ENCODE results near the gene DARS2.
A peak's percentile ranks its signal among the peaks of the same experiment; 100 is the strongest.
"Not testable (repeated sequence)": the region's sequence is repeated elsewhere in the genome, so short reads cannot be mapped to it uniquely, and the experiment has no call there.

DARS2 gene

DNA sequence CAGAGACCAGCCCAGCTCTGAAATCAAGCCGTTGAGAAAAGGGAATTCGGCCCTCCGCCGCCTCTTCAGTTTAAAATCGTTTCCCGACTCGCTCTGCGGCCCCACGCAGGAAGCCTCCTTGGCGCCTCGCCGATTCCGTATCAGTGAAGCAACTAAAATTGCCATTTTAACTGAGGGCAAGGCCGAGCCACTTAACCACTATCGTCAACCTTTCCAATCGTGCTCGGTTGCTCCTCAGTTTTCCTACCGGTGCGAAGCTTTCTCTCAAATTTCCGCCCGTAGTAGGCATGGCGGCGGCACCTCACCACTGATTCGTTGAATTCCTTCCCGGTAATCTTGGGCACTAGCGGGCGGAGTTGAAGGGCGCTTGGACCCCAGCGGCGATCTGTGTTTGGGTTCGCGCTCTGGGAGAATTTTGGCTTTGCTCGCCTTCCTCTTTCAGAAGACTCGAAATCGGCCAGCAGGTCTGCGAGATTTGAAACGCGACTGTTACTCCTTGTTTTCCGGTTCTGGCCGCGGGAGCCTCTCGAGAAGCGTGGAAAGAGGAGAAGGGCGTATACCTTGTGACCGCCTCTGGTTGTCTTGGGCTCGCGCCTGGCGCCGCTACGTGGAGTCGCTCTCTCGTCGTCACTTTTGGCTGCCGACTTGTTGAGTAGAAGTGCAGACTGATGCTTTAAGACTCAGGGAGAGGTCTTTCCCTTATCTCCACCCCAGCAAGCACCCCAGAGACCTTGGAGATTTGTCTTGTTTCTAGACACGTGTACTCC is at the start of gene DARS2, which contains the start of gene CENPL:
Gene DARS2 (plus strand): TSS at position 359 of the 767 bp plus-strand sequence. CDS start 557 bp downstream, outside the sequence.
Gene CENPL (minus strand): TSS at position 569 of the 767 bp plus-strand sequence. CDS start 13,584 bp downstream, outside the sequence.
- DNase-seq (ENCODE audit: low spot score), result peak; percentile 97

- DNase-seq (ENCODE audit: low spot score), result no peak
Observed at GRCh38 chr1:173775578-173776226, 48.8 kb upstream of the DARS2 start.

GRCh38 chr1:173779936-173780335 is 44.5 kb upstream of the DARS2 start:
- DNase-seq (ENCODE audit: low spot score), result no peak

GRCh38 chr1:173784997-173785396 is 39.5 kb upstream of the DARS2 start:
- DNase-seq (ENCODE audit: low spot score), result no peak

DNA sequence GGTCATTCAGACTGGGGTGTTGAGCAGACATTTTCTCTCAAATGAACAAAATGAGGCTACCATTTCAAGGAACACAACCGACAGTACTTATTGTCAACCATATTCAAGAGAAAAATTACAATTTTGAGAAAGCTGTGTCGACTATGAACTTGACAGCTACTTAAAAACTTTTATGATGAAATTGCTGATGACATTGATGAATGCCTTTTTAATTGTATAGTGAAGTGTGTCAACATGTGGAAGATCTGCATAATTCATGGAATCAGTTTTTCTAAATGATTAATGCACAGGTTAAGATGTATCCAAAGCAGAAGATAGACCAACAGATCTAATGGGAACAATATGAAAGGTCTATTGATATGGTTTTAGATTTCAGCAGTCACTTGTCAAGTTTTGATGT is 34.6 kb upstream of the DARS2 start:
- no peak for DNase-seq (ENCODE audit: low spot score)

DNA sequence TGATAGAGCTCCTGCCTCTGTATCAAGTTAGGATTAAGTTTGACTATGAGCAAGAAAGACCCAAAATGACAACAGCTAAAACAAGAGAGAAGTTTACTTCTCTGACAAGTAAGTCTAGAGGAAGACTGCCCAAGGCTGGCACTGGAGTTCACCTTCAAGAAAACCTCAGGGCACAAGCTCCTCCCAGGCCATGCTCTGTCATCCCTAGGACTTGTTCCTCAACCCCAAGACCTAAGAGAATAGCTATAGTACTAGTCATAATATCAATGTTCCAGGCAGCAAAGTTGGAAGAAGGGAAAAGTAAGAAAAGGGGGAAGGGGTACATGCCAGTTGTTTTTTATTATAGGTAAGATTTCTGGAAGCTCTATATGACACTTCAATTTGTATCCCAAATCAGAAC is 26.4 kb upstream of the DARS2 start:
- no peak for DNase-seq (ENCODE audit: low spot score)

GRCh38 chr1:173799995-173800394 is 24.5 kb upstream of the DARS2 start:
- DNase-seq (ENCODE audit: low spot score), result not testable (repeated sequence)

GRCh38 chr1:173802961-173803360 is 21.5 kb upstream of the DARS2 start:
- no peak for DNase-seq (ENCODE audit: low spot score)

- DNase-seq (ENCODE audit: low spot score), result not testable (repeated sequence)
Observed at GRCh38 chr1:173813654-173814053, 10.8 kb upstream of the DARS2 start.

DNA sequence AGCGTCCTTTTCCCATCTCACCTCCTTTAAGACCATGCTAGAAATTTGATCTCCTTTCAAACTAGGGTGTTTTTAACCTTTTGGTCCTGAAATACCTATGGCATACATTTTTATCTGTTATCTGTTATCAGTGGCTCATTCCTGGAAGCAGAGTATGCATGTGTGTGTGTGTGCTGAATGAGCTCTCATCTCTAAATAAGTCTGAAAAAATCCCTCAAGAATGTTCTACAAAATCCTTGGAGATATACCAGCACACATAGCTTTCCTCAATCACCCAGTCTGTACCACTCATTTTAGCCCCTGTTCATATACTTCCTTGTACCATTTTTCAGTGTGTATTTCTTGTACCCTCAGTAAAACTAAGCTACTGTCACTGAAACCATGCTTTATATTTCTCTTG is 6.0 kb upstream of the DARS2 start:
- no peak for DNase-seq (ENCODE audit: low spot score)

- no peak for DNase-seq (ENCODE audit: low spot score)
Observed at GRCh38 chr1:173821680-173822079, 2.8 kb upstream of the DARS2 start.

DNA sequence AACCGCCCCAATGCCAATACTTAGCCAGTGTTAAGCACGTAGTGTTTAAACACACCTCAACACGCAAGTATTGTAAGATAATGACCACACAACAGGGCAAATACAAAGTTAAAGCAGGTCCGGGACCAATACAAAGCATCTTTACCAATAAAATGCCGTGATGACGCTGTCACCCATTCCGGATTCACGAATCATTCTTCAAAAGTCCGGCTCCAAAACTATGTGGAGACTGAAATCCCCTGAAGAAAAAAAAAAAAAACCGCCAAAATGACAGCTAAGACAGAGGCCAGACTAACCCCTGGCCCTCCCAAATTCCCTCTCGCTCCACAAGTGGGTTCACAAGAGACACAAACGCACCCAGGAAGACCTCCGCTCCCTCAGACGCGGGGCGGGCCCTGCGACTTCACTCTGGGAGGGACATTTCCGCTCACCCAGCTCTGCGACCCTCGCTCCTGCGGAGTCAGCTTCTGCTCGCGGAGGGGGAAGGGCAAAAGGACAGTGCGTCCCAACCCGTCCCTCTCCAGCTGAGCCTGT is 625 bp upstream of the DARS2 start:
- DNase-seq (ENCODE audit: low spot score), result no peak

DNA sequence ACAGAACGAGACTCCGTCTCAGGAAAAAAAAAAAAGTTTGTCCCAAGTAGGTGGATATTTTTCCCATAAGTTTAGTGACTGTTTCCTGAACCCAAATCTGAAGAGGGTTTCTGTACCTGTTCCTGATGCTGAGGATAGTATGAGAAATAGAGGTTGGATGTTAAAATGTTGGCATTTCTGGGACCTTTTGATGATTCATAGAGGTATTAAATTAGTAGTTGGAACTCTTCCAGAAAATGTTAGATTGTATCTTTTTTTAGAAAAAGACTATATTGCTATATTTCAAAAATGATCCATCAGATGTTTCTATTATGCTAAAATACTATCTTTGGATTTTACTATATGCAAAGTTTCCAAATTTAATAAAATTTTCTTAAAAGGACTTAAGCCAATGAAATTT is 3.1 kb downstream of the DARS2 start:
- DNase-seq (ENCODE audit: low spot score), result no peak

- DNase-seq (ENCODE audit: low spot score), result no peak
Observed at GRCh38 chr1:173832748-173833147, 8.3 kb downstream of the DARS2 start.

DNA sequence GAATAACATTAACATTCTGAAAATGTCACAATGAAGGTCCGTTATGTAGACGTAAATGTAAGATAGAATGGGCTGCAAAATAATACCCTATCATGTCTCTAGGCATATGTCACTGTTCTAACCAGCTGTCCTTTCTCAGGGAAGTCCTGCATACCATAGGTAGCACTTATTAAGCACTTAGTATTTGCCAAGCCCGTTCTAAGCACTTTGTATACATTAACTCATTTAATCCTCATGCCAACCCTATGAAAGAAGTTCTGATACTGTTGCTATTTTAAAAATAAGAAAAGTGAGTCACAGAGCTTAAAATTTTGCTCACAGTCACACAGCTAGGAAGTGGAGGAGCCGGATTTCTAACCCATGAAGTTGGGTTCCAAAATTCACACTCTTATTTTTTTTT is 27.6 kb downstream of the DARS2 start:
- no peak for DNase-seq (ENCODE audit: low spot score)

- no peak for DNase-seq (ENCODE audit: low spot score)
Observed at GRCh38 chr1:173853074-173853473, 28.6 kb downstream of the DARS2 start.

GRCh38 chr1:173856014-173856413 is 31.5 kb downstream of the DARS2 start:
- no peak for DNase-seq (ENCODE audit: low spot score)

GRCh38 chr1:173856903-173857302 is 32.4 kb downstream of the DARS2 start:
- DNase-seq (ENCODE audit: low spot score), result no peak

DNA sequence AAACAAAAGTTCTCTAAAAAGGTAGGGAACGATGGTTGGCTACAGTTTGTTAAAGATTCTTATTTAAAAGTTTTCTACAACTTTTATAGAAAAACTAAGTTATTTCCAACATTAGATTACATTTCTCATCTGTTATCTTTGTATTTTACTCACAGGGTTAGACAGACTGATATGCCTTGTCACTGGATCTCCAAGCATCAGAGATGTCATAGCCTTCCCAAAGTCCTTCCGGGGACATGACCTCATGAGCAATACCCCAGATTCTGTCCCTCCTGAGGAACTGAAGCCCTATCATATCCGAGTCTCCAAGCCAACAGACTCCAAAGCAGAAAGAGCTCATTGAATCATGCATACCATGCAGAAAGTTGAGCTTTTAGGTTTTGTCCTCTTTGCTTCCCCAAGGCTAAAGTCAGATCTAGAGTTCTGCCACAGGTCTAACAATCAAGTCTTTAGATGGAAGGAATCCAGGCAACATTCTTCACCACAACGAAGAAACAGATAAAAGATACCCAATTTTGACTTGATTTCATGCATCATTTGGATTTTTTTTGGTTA is 33.0 kb downstream of the DARS2 start:
- no peak for DNase-seq (ENCODE audit: low spot score)

DNA sequence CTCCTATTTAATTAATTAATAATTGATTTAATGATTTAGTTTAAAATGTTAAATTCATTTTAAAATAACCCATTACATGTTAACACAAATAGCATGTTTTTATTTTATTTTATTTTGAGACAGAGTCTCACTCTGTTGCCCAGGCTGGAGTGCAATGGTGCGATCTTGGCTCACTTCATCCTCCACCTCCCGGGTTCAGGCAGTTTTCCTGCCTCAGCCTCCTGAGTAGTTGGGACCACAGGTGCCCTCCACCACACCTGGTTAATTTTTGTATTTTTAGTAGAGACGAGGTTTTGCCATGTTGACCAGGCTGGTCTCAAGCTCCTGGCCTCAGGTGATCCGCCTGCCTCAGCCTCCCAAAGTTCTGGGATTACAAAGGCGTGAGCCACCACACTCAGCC is 35.1 kb downstream of the DARS2 start:
- DNase-seq (ENCODE audit: low spot score), result not testable (repeated sequence)

- DNase-seq (ENCODE audit: low spot score), result no peak
Observed at GRCh38 chr1:173860065-173860464, 35.6 kb downstream of the DARS2 start.

- DNase-seq (ENCODE audit: low spot score), result no peak
Observed at GRCh38 chr1:173861731-173862145, 37.3 kb downstream of the DARS2 start.

All from hematopoietic multipotent progenitor cell treated with erythropoietin and hydrocortisone succinate and interleukin-3 and kit ligand, for 15 days (in vitro differentiated cells).